Hepatocyte (in vitro differentiated cells): ENCODE results near the gene KCNIP2.

Experiments used
- CTCF ChIP-seq: fragments of 200-600 bp; sonication (generic); IDR thresholded peaks from 2 replicates; pipeline ENCODE4 v1.5.1; 2016; ENCODE audit warnings: antibody characterized with exemption, mild to moderate bottlenecking; ENCODE audit not compliant: poor library complexity
- EZH2 ChIP-seq: fragments of 200-600 bp; sonication (generic); IDR thresholded peaks from 2 replicates; pipeline ENCODE4 v1.6.1; 2016; ENCODE audit warnings: antibody characterized with exemption, mild to moderate bottlenecking, borderline replicate concordance
- EZH2phosphoT487 ChIP-seq: fragments of 200-600 bp; sonication (generic); IDR thresholded peaks from one replicate; pipeline ENCODE4 v1.6.1; 2018; ENCODE audit warnings: antibody characterized with exemption, mild to moderate bottlenecking, low read depth, moderate library complexity; ENCODE audit not compliant: unreplicated experiment, severe bottlenecking

GRCh38 chr10:101830322-101831168, 13.1 kb downstream of the KCNIP2 start:
- TF ChIP-seq EZH2 (no peak), EZH2phosphoT487 (no peak), CTCF (no peak)
